Endothelial cell (in vitro differentiated cells): ENCODE measurements around the gene ADAMTS18. TPM values are rescaled to one million over a fixed set of nuclear protein-coding genes. Genes with fewer than 3 reads are reported as not detected.

Source experiments
- DNase-seq: peaks from one replicate; pipeline ENCODE4 v3.0.0; 2021; ENCODE audit warnings: low spot score
- H3K27ac Mint-ChIP-seq: one replicate; pipeline ENCODE4 v1.8.0; 2021; ENCODE audit warnings: mixed read lengths, inconsistent platforms; ENCODE audit not compliant: unreplicated experiment
- H3K27me3 Mint-ChIP-seq: one replicate; pipeline ENCODE4 v1.8.0; 2021; ENCODE audit warnings: mild to moderate bottlenecking, moderate library complexity, mixed read lengths, inconsistent platforms; ENCODE audit not compliant: unreplicated experiment
- H3K36me3 Mint-ChIP-seq: one replicate; pipeline ENCODE4 v1.8.0; 2021; ENCODE audit warnings: mild to moderate bottlenecking, low read depth, mixed read lengths, inconsistent platforms; ENCODE audit not compliant: unreplicated experiment
- H3K4me1 Mint-ChIP-seq: one replicate; pipeline ENCODE4 v1.8.0; 2021; ENCODE audit warnings: mild to moderate bottlenecking, mixed read lengths, inconsistent platforms; ENCODE audit not compliant: unreplicated experiment
- H3K4me3 Mint-ChIP-seq: one replicate; pipeline ENCODE4 v1.8.0; 2021; ENCODE audit warnings: mild to moderate bottlenecking, mixed read lengths, inconsistent platforms; ENCODE audit not compliant: unreplicated experiment
- H3K9me3 Mint-ChIP-seq: one replicate; pipeline ENCODE4 v1.8.0; 2021; ENCODE audit warnings: mixed read lengths, inconsistent platforms; ENCODE audit not compliant: unreplicated experiment
- total RNA-seq: library from RNA; stranded (reverse); fragmentation: NEBNext Ultra II Directional; extraction: Animal tissue kit (Norgen Biotek cat#: 25700); gene quantifications from one replicate; pipeline ENCODE4 v1.2.1, GENCODE V29; 2021; ENCODE audit not compliant: unreplicated experiment
- TF ChIP-seq, protein P1 (sequence below): fragments of 200-600 bp; sonication (generic); IDR thresholded peaks from one replicate; pipeline ENCODE4 v1.5.0; 2021; ENCODE audit warnings: antibody characterized with exemption; ENCODE audit not compliant: unreplicated experiment

ADAMTS18 gene
- total RNA-seq, 1 donor from 2014 or later: 0.69 TPM

DNA sequence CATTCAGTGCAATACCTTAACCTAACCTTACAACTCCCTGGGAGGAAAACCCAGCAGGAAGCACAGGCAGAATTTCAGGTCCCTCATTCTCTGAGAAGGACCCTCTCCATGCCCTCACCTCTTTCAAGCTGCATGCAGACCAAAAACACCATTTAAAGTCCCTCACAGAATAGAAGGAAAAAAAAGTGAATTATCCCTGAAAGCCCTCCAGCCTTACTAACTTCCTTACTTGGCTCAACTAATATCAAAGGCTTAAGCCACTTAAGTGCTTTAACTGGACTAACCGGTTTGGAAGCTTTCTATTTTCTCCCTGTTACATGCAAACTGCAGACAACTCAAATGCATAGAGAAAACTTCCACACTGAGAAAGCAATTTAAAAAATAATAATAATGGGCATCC, 60.5 kb downstream of the ADAMTS18 start:
- TF ChIP-seq, protein P1, sequence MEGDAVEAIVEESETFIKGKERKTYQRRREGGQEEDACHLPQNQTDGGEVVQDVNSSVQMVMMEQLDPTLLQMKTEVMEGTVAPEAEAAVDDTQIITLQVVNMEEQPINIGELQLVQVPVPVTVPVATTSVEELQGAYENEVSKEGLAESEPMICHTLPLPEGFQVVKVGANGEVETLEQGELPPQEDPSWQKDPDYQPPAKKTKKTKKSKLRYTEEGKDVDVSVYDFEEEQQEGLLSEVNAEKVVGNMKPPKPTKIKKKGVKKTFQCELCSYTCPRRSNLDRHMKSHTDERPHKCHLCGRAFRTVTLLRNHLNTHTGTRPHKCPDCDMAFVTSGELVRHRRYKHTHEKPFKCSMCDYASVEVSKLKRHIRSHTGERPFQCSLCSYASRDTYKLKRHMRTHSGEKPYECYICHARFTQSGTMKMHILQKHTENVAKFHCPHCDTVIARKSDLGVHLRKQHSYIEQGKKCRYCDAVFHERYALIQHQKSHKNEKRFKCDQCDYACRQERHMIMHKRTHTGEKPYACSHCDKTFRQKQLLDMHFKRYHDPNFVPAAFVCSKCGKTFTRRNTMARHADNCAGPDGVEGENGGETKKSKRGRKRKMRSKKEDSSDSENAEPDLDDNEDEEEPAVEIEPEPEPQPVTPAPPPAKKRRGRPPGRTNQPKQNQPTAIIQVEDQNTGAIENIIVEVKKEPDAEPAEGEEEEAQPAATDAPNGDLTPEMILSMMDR: no peak
- Mint-ChIP-seq H3K4me1 (no peaks in the 10 kb centered on the region), H3K9me3 (no peaks in the 10 kb centered on the region), H3K36me3 (no peaks in the 10 kb centered on the region), H3K4me3 (no peak overlapping the region), H3K27ac (no peak overlapping the region), H3K27me3 (no peaks in the 10 kb centered on the region)
- no peak for DNase-seq

DNA sequence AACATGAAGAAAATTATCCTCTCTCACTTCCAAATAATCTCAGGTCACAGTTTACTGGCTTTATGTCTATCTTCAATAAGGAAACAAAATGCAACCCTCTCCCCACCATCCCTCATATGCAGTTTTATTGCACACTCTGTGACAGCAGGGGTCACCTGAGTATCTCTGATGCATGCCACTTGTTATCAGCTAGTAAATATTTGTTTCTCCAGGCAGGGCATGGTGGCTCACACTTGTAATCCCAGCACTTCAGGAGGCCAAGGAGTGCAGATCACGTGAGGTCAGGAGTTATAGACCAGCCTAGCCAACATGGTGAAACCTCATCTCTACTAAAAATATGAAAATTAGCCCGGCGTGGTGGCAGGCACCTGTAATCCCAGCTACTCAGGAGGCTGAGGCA, 61.1 kb downstream of the ADAMTS18 start:
- Mint-ChIP-seq H3K27ac (no peak overlapping the region), H3K27me3 (no peaks in the 10 kb centered on the region), H3K36me3 (no peaks in the 10 kb centered on the region), H3K4me3 (no peak overlapping the region), H3K4me1 (no peaks in the 10 kb centered on the region), H3K9me3 (no peaks in the 10 kb centered on the region)
- TF ChIP-seq, protein P1: no peak
- DNase-seq: no peak

DNA sequence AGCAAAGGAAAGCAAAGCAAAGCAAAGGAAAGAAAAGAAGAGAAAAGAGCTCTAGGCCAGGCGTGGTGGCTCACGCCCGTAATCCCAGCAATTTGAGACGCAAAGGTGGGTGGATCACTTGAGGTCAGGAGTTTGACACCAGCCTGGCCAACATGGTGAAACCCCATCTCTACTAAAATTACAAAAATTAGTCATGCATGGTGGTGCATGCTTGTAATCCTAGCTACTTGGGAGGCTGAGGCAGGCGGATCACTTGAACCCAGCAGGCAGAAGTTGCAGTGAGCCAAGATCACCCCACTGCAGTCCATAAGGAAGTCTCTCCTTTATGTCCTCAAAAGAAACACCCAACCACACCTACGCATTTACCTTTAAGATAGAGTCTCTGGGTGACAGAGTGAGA, 70.1 kb downstream of the ADAMTS18 start:
- no peak overlapping the region for H3K27ac Mint-ChIP-seq
- no peaks in the 10 kb centered on the region for H3K9me3 Mint-ChIP-seq
- H3K4me3 Mint-ChIP-seq: no peak overlapping the region
- H3K27me3 Mint-ChIP-seq: no peaks in the 10 kb centered on the region
- no peaks in the 10 kb centered on the region for H3K4me1 Mint-ChIP-seq
- no peaks in the 10 kb centered on the region for H3K36me3 Mint-ChIP-seq
- no peak for DNase-seq
- TF ChIP-seq, protein P1: no peak

DNA sequence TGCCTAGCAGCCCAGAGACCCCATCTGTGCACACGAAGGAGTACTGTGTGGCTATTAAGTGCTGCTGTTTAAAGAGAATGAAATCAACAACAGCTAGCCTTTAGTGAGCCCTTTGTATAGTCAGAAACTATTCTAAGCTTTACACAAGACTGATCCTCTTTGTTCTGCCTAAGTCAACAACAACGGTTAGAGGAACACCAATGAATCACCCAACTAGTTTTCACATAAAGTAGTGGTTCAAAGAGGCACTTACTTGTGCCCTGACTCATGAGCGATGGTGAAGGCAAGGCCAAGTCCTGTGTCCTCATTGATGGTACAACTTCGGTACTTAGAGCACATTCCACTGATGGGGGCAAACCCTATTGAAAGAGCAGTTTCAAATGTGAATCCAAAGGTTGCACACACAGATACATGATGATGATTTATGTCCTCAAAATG, 75.8 kb downstream of the ADAMTS18 start:
- DNase-seq: no peak
- TF ChIP-seq, protein P1: no peak
- H3K9me3 Mint-ChIP-seq: no peaks in the 10 kb centered on the region
- no peaks in the 10 kb centered on the region for H3K36me3 Mint-ChIP-seq
- no peak overlapping the region for H3K27ac Mint-ChIP-seq
- H3K4me1 Mint-ChIP-seq: no peaks in the 10 kb centered on the region
- H3K4me3 Mint-ChIP-seq: no peak overlapping the region
- no peaks in the 10 kb centered on the region for H3K27me3 Mint-ChIP-seq

DNA sequence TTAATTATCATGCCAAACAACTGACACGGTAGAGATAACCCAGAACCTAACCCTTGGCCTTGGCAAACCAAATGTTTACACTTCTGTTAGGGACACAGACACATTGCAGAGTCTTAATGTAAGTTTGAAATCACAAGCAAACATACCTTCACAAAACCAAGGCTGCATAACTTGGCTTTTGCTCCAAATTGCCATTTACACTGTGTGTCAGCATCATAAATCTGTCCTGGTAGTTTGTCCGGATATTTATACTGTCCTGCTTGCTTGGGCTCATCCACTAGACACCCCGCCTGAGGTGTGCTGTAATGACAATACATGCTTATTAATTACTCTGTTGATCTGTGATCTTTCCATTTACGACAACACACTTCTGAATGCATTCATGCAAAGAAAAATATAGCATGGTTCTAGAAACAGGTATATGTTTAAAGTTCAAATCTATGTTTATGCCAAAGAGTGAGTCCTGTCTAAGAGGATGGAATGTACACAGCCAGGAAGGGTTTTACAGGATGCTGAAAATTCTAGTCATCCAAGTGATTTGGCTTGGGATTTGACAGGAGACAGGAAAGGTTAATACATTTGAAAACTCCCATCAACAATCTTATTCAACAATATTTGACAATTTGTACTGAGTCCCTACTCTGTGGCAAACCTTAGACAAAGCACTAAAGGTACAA, 81.1 kb downstream of the ADAMTS18 start:
- H3K4me1 Mint-ChIP-seq: no peaks in the 10 kb centered on the region
- no peaks in the 10 kb centered on the region for H3K9me3 Mint-ChIP-seq
- no peaks in the 10 kb centered on the region for H3K27me3 Mint-ChIP-seq
- H3K36me3 Mint-ChIP-seq: no peaks in the 10 kb centered on the region
- no peak overlapping the region for H3K27ac Mint-ChIP-seq
- no peak overlapping the region for H3K4me3 Mint-ChIP-seq
- TF ChIP-seq, protein P1: no peak
- no peak for DNase-seq
